ENCODE results near the gene CD2AP. TPM values are rescaled to one million over a fixed set of nuclear protein-coding genes. Genes with fewer than 3 reads are reported as not detected.
"Not testable (repeated sequence)": the region's sequence is repeated elsewhere in the genome, so short reads cannot be mapped to it uniquely, and the experiment has no call there.

CD2AP gene, protein sequence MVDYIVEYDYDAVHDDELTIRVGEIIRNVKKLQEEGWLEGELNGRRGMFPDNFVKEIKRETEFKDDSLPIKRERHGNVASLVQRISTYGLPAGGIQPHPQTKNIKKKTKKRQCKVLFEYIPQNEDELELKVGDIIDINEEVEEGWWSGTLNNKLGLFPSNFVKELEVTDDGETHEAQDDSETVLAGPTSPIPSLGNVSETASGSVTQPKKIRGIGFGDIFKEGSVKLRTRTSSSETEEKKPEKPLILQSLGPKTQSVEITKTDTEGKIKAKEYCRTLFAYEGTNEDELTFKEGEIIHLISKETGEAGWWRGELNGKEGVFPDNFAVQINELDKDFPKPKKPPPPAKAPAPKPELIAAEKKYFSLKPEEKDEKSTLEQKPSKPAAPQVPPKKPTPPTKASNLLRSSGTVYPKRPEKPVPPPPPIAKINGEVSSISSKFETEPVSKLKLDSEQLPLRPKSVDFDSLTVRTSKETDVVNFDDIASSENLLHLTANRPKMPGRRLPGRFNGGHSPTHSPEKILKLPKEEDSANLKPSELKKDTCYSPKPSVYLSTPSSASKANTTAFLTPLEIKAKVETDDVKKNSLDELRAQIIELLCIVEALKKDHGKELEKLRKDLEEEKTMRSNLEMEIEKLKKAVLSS
- total RNA-seq, result 10.8 TPM
- long read RNA-seq, full-length matches to known transcripts, result 6 of 10 reads
- long read RNA-seq, partial matches to known transcripts, result 2 of 10 reads
- long read RNA-seq, other reads (novel, unspliced or antisense), result 2 of 10 reads

- intact Hi-C loops (cut with DNase I), result no loop called here
- DNase-seq (peak; percentile 87), ATAC-seq (ENCODE audit: poor library complexity) (peak; percentile 97)
Measured at GRCh38 chr6:47477497-47478232, at the start of gene CD2AP. TSS of gene CD2AP (plus strand) at chr6:47477789. CDS start at chr6:47478245, 456 bp downstream.

DNA sequence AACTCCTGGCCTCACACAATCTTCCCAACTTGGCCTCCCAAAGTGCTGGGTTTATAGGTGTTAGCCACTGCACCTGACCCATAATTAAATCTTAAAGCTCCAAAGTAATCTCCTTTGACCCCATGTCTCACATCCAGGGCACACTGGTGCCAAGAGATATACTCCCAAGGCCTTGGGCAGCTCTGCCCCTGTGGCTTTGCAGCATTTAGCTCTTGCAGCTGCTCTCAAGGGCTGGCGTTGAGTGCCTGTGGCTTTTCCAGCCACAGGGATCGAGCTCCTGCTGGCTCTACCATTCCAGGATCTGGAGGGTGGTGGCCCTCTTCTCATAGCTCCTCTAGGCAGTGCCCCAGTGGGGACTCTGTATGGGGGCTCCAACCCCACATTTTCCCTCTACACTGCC lies 49.3 kb upstream of the CD2AP start:
- intact Hi-C loops (cut with DNase I), result no loop called here
- no peak for ATAC-seq (ENCODE audit: poor library complexity)

GRCh38 chr6:47428746-47429664 lies 48.6 kb upstream of the CD2AP start:
- DNase-seq (no peak), ATAC-seq (ENCODE audit: poor library complexity) (no peak)
- intact Hi-C loops (cut with DNase I), result no loop called here

More for the DNA sequence above, 49.3 kb upstream of the CD2AP start:
- DNase-seq, result no peak

DNA sequence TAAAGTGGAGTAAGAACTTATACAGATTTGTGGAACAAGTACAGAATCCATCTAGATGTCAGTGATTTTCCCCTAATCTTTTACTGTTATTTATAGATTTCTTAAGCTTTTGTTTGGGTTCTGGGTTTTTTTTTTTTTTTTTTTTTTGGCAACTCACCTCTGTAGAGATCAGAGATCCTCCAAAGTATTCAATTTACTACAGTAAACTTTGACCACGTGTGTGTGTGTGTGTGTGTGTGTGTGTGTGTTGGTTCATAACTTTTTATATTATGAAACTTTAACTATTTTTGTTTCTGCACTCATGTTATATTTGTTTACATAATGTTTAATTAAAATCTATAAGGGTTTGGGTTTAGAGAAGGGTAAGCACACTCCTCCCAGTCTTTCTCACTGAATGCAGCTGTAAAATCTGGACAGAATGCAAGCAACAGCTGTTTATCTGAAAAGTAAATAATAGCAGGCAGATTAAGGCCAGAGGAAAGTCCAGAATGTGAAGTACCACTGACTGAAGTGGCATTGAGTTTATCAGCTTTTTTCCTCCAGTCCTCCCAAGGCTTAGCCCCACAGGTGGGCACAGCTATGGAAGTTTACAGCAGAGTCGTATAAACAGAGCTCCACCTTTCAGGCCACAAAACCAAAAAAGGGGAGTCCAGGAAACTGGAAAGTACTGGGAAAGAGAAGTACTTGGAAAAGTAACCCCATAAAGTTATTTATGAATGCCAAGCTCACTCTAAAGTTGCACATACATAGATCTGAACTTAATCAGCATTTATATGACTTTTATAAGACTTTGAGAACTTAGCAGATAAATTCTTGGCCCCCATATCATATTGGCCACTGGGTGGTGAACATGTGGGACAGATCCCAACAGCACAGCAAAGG lies 43.0 kb upstream of the CD2AP start:
- ATAC-seq (ENCODE audit: poor library complexity) (no peak), DNase-seq (no peak)
- intact Hi-C loops (cut with DNase I), result no loop called here

- DNase-seq, result no peak
- no peak for ATAC-seq (ENCODE audit: poor library complexity)
- intact Hi-C loops (cut with DNase I), result no loop called here
Measured at GRCh38 chr6:47435254-47435612, 42.4 kb upstream of the CD2AP start.

- DNase-seq (no peak), ATAC-seq (ENCODE audit: poor library complexity) (no peak)
- intact Hi-C loops (cut with DNase I), result no loop called here
Measured at GRCh38 chr6:47437592-47437991, 40.0 kb upstream of the CD2AP start.

DNA sequence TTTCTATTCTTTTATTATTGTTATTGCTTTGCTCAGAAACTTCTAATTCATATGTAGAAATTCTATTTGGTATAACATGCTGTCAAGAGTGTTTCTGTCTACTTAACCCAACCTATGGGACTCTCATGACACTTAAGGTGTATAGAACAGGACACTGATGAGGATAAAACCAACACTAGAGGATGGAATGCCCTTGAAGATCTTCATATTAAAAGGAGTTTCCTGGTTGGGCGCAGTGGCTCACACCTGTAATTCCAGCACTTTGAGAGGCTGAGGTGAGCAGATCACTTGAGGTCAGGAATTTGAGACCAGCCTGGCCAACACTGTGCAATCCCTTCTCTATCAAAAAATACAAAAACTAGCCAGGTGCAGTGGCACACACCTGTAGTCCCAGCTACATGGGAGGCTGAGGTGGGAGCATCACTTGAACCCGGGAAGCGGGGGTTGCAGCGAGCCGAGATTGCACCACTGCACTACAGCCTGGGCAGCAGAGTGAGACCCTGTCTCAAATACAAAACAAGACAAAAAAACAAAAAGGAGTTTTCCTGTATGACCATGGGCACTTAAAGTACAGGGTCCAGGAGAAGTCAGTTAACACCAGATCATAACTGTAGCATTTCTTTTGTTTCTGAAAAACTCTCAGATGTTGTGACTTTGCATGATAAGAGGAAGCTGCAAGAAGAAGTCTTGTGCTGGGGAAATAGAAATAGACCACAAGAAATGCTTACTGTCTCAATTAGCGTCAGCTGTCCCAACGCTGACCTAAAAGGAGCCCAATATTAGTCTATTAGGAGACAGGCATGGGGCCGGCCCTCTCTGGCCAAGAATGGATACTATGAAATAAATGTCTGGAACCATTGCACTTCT lies 38.9 kb upstream of the CD2AP start:
- intact Hi-C loops (cut with DNase I), result no loop called here
- peak; percentile 60 for DNase-seq
- peak; percentile 64 for ATAC-seq (ENCODE audit: poor library complexity)

DNA sequence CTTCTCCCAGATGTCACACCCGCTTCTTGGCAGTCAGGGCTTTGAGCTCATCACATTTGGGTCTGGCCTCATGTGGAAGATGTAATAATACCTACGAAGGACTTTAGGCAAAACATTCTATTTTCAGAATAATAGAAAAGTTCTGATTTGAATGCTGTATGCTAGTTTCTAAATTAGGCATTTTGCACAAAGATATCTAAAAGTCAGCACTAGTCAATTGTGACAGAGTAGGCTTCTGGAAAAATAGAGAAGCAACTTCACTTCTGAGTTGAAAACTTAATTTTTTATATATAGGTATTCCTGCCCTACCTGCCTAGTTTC lies 38.3 kb upstream of the CD2AP start:
- ATAC-seq (ENCODE audit: poor library complexity) (no peak), DNase-seq (no peak)
- intact Hi-C loops (cut with DNase I), result no loop called here

DNA sequence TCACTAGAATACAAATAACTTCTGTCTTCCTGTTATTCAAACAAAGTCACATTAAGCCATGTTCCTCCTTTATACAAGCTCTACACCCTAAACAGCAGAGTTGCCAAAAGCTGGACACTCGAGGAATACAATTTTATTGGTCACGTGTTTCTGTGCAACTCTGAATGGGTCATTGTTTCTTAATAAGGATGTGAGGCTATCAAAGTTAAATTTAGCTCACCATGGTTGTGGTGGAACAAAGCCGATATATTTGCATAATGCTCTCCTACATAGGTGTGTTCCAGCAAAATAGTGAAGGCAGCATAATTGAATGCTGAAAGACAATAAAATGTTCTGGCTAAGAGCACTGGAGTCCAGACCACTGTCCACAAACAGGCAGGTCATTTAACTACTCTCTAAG lies 36.9 kb upstream of the CD2AP start:
- intact Hi-C loops (cut with DNase I), result no loop called here
- ATAC-seq (ENCODE audit: poor library complexity) (peak; percentile 57), DNase-seq (no peak)

DNA sequence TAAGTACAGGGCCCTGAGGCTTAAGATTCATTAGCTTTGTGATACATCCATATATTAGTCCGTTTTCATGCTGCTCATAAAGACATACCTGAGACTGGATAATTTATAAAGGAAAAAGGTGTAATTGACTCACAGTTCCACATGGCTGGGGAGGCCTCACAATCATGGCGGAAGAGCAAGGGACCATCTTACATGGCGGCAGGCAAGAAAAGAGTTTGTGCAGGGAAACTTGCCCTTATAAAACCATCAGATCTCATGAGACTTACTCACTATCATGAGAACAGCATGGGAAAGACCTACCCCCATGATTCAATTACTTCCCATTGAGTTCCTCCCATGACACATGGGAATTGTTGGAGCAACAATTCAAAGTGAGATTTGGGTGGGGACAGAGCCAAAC lies 32.6 kb upstream of the CD2AP start:
- ATAC-seq (ENCODE audit: poor library complexity); intact Hi-C loops (cut with DNase I); DNase-seq: not testable (repeated sequence)

DNA sequence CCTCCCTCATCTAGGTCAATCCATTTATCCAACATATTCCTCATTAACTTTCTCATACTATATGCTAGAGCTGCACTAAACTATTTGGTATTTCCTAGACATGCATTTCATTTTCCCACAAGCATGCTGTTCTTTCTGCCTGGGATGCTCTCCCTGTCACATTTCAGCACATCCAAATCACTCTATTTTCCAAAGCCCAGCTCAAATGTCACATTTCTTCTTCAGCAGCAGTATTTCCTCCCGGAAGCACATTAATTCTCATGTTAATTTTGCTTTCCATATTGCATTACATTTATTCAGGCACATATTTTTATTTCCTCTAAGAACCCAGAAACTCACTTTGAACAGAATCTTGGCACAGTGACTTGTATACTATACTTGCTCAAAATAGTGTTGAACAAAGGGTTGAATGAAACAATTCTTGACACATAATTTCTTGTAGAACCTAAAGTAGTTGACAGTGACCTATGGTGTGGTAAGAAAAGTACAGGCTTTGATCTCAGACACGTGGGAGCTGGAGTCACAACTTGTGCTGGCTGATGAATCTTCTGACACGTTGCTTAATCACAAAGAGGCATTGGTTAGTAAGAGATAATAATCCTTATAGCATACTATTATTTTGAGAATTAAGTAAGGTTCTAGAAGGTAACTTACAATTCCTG lies 30.8 kb upstream of the CD2AP start:
- intact Hi-C loops (cut with DNase I), result no loop called here
- no peak for DNase-seq
- no peak for ATAC-seq (ENCODE audit: poor library complexity)

DNA sequence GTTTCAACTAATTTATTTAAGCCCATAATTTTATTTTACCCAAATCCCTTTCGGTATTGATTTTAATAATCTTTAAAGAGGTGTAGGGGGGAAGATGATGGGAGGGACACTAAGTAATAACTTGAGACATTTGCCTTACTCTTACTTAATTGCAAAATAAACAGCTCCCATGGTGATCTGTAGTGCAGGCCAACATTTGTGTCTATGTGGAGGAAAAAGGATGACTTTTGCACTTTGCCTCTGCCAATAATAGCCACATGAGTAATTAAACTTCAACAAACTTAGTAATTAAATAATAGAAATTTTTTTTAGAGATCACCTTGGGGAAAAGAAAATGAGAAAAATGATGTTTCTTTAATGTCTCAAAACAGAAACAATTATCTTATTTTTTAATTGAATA lies 29.9 kb upstream of the CD2AP start:
- intact Hi-C loops (cut with DNase I), result no loop called here
- ATAC-seq (ENCODE audit: poor library complexity) (no peak), DNase-seq (no peak)

GRCh38 chr6:47451162-47451561 lies 26.4 kb upstream of the CD2AP start:
- no peak for DNase-seq
- no peak for ATAC-seq (ENCODE audit: poor library complexity)
- intact Hi-C loops (cut with DNase I), result no loop called here

DNA sequence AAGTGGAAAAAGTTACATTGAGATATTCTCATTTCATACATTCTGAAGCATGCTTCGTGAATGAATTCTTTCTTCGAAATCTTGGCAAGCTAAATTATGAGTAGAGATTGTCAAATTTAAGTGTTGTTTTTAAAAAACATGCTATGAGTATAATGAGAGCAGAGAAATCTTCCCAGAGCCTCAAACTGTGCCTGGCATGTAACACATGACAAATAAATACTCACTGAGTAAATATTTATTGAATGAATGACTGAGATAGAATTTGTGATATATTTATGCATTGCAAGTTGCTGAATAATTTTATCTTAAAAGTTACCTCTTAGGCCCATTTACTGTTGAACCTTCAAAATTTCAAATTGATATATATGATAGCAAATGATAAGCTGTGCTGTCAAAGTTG lies 24.7 kb upstream of the CD2AP start:
- intact Hi-C loops (cut with DNase I), result no loop called here
- DNase-seq (no peak), ATAC-seq (ENCODE audit: poor library complexity) (no peak)

- DNase-seq (no peak), ATAC-seq (ENCODE audit: poor library complexity) (no peak)
- intact Hi-C loops (cut with DNase I), result no loop called here
Measured at GRCh38 chr6:47453372-47453936, 24.1 kb upstream of the CD2AP start.
